OCI-LY7 (cell line): ENCODE data around the gene NWD2.

ENCODE experiments used
- CTCF ChIP-seq: fragments of 200-600 bp; sonication (generic); conservative IDR thresholded peaks from 2 replicates; pipeline ENCODE4 v1.5.1; 2014; ENCODE audit warnings: mild to moderate bottlenecking, antibody characterized with exemption, low read length, moderate library complexity, mixed read lengths
- EZH2phosphoT487 ChIP-seq: fragments of 200-600 bp; sonication (generic); IDR thresholded peaks from 2 replicates; pipeline ENCODE4 v1.6.1; 2018; ENCODE audit warnings: low read depth, borderline replicate concordance, mild to moderate bottlenecking, mixed run types, antibody characterized with exemption, low read length, moderate library complexity, mixed read lengths

GRCh38 chr4:37452952-37453280 lies 208.4 kb downstream of the NWD2 start:
- TF ChIP-seq CTCF, result peak; percentile 81
- no peak for TF ChIP-seq EZH2phosphoT487
